Transverse colon (tissue), 4 donors: Measurements from ENCODE around the gene RAPGEF2.

Source experiments
- POLR2A ChIP-seq: fragments of 450-650 bp; IDR thresholded peaks from one replicate; pipeline ENCODE4 v1.6.1; 2016; ENCODE audit warnings: antibody characterized with exemption, mild to moderate bottlenecking, moderate library complexity
- POLR2AphosphoS5 ChIP-seq, 3 donors: sonication (generic); formaldehyde crosslinking; IDR thresholded peaks; one replicate each; pipeline ENCODE4 v1.6.1; 2016; ENCODE audit warnings: antibody characterized with exemption in 3 of 3
- TF ChIP-seq, protein P1 (sequence below), 5 experiments: fragments of 200-600 bp in 3 of 5; fragments of 450-650 bp in 2 of 5; sonication (generic) in 3 of 5; IDR thresholded peaks; 1 replicate in 2 of 5; 2 replicates in 3 of 5; pipeline ENCODE4 v1.5.1; 2016 to 2017; ENCODE audit warnings: antibody characterized with exemption in 5 of 5, inconsistent platforms in 3 of 5, mild to moderate bottlenecking in 2 of 5, moderate library complexity in 1 of 5

DNA sequence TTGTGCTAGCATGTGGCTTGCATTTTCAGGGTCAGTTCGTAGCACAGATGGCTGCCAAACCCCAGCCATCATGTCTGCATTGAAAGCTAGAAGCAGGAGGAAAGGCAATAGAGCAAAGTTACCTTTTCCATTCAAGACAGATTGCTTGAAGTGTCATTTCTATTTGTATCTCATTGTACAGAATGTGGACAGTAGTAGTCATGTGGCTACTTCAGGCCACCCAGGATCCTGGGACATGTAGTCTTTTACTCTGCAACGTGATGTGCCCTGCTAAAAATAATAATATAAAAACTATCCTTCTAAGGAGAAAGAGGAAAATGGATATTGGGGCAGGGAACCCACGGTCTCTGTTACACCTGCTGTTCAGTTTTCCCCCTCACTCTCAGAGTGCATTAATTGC lies 118.4 kb downstream of the RAPGEF2 start:
- TF ChIP-seq POLR2AphosphoS5 (IDR thresholded peaks at IDR 0.05) (no peak), POLR2A (no peak)
- TF ChIP-seq, protein P1, sequence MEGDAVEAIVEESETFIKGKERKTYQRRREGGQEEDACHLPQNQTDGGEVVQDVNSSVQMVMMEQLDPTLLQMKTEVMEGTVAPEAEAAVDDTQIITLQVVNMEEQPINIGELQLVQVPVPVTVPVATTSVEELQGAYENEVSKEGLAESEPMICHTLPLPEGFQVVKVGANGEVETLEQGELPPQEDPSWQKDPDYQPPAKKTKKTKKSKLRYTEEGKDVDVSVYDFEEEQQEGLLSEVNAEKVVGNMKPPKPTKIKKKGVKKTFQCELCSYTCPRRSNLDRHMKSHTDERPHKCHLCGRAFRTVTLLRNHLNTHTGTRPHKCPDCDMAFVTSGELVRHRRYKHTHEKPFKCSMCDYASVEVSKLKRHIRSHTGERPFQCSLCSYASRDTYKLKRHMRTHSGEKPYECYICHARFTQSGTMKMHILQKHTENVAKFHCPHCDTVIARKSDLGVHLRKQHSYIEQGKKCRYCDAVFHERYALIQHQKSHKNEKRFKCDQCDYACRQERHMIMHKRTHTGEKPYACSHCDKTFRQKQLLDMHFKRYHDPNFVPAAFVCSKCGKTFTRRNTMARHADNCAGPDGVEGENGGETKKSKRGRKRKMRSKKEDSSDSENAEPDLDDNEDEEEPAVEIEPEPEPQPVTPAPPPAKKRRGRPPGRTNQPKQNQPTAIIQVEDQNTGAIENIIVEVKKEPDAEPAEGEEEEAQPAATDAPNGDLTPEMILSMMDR (IDR thresholded peaks at IDR 0.05) = no peak
